K562 (cell line): ENCODE data around the gene KSR2. TPM values are rescaled to one million over a fixed set of nuclear protein-coding genes. Genes with fewer than 3 reads are reported as not detected.
A peak's percentile ranks its signal among the peaks of the same experiment; 100 is the strongest.

Experiments used
- BACH1 ChIP-seq: fragments of 200-800 bp; sonication (Bioruptor generic); IDR thresholded peaks from 2 replicates; pipeline ENCODE4 v1.6.1; 2016; ENCODE audit warnings: missing genetic modification characterization, missing compliant biosample characterization
- CBX1 ChIP-seq: sonication (generic); IDR thresholded peaks from 2 replicates; pipeline ENCODE4 v1.6.1; 2016; ENCODE audit warnings: antibody characterized with exemption, low read depth, mild to moderate bottlenecking
- GABPA ChIP-seq: fragments of 200-800 bp; sonication (Bioruptor generic); conservative IDR thresholded peaks from 2 replicates; pipeline ENCODE4 v1.6.1; 2016; ENCODE audit warnings: low read depth, missing genetic modification characterization, missing compliant biosample characterization
- GATAD2A ChIP-seq: fragments of 450-650 bp; IDR thresholded peaks from 2 replicates; pipeline ENCODE4 v1.6.1; 2017
- LCOR ChIP-seq: sonication (generic); formaldehyde crosslinking; IDR thresholded peaks from 2 replicates; pipeline ENCODE4 v1.8.0; 2022; ENCODE audit warnings: mild to moderate bottlenecking, missing genetic modification reagents
- PCBP1 ChIP-seq: fragments of 200-400 bp; formaldehyde crosslinking; IDR thresholded peaks from 2 replicates; pipeline ENCODE4 v1.6.1; 2018; ENCODE audit warnings: mild to moderate bottlenecking, low read depth, low read length; ENCODE audit not compliant: poor library complexity, severe bottlenecking
- RUNX1 ChIP-seq: sonication (generic); IDR thresholded peaks from 2 replicates; pipeline ENCODE4 v1.6.1; 2016; ENCODE audit warnings: antibody characterized with exemption, low read depth
- XRCC3 ChIP-seq: fragments of 450-650 bp; IDR thresholded peaks from 2 replicates; pipeline ENCODE4 v1.6.1; 2017; ENCODE audit warnings: mild to moderate bottlenecking, moderate library complexity
- ZFPM2 ChIP-seq: fragments of 250-450 bp; sonication (Bioruptor Pico); IDR thresholded peaks from 2 replicates; pipeline ENCODE4 v1.5.1; 2022; ENCODE audit warnings: mild to moderate bottlenecking
- polyA plus RNA-seq, 8 experiments: library from polyadenylated mRNA; depleted of rRNA in 4 of 8; stranded (reverse) in 5 of 8; unstranded in 3 of 8; fragments of >200 nt; fragmentation: Nextera tagmentation in 2 of 8; fragmentation: Illumina TruSeq in 1 of 8; extraction: Ambion mirVana in 2 of 8; extraction: Trizol in 1 of 8; gene quantifications; 2 replicates each; pipeline versions ENCODE4 v1.2.1 to v1.2.3, GENCODE V29; 2011 to 2014; ENCODE audit warnings: inconsistent platforms in 1 of 8, missing spikeins in 1 of 8
- total RNA-seq, 7 experiments: library from RNA; depleted of rRNA in 6 of 7; stranded (reverse); fragments of >200 nt in 6 of 7; fragmentation: Illumina TruSeq in 2 of 7; extraction: Trizol in 2 of 7; gene quantifications; 2 replicates each; pipeline versions ENCODE4 v1.2.1 to v1.2.3, GENCODE V29; 2011 to 2021; ENCODE audit warnings: low replicate concordance in 1 of 7
- TF ChIP-seq, protein P1 (sequence below), 2 experiments: fragments of 450-650 bp; formaldehyde crosslinking in 1 of 2; IDR thresholded peaks; 2 replicates each; pipeline versions ENCODE4 v1.4.0 to v1.6.1; 2014 to 2020; ENCODE audit warnings: mild to moderate bottlenecking in 2 of 2, borderline replicate concordance in 1 of 2, low read depth in 1 of 2
- TF ChIP-seq, protein P2 (sequence below): sonication (generic); IDR thresholded peaks from 2 replicates; pipeline ENCODE4 v1.6.1; 2016
- TF ChIP-seq, protein P3 (sequence below): sonication (generic); formaldehyde crosslinking; IDR thresholded peaks from 2 replicates; pipeline ENCODE4 v1.5.0; 2020; ENCODE audit warnings: missing genetic modification reagents
- TF ChIP-seq, protein P4 (sequence below): fragments of 450-650 bp; IDR thresholded peaks from 2 replicates; pipeline ENCODE4 v1.6.1; 2016; ENCODE audit warnings: missing biosample characterization, missing genetic modification characterization

KSR2 gene
- total and polyA plus RNA-seq, 9 of the 15 experiments (the other 6 are each of a cell fraction or from before 2014, with no cell fraction given) = not detected

DNA sequence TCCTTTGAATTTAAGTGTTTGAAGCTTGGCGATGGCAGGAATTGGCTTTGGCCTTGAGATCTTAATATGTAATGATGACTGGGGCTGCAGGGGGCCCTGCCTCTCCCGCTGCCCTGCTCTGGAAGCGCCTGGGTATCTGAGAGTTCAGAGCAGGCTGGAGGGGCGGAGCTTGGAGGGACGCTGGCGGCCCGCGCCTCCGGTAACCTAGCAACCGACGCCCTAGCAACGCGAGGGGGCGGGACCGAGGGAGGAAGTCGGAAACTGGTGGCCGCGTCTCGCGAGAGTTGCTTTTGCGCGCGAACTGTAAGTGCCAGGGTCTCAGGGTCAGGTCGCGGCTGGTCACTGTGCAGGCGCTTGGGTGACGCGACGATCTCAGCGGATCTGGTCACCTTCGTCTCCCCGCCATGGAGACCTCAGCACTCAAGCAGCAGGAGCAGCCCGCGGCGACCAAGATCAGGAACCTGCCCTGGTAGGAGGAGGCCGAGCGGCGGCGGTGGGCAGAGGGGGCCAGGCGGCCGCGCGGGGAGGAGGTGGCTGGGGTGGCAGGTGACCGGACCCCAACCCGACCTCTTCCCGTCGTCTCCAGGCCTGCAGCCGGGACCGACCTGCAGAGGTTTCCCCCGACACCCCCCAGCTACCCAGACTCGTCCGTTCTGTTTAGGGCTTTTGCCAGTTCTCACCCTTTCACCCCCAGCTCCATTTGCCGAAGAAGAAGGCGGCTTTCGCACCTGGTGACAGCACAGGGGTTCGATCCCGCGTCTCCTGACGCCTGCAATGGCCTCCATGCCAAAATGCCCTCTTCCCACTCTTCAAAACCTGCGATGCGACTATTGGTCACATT, 47.9 kb upstream of the KSR2 start, which contains the start of gene RFC5 (continued):
- TF ChIP-seq, protein P1, sequence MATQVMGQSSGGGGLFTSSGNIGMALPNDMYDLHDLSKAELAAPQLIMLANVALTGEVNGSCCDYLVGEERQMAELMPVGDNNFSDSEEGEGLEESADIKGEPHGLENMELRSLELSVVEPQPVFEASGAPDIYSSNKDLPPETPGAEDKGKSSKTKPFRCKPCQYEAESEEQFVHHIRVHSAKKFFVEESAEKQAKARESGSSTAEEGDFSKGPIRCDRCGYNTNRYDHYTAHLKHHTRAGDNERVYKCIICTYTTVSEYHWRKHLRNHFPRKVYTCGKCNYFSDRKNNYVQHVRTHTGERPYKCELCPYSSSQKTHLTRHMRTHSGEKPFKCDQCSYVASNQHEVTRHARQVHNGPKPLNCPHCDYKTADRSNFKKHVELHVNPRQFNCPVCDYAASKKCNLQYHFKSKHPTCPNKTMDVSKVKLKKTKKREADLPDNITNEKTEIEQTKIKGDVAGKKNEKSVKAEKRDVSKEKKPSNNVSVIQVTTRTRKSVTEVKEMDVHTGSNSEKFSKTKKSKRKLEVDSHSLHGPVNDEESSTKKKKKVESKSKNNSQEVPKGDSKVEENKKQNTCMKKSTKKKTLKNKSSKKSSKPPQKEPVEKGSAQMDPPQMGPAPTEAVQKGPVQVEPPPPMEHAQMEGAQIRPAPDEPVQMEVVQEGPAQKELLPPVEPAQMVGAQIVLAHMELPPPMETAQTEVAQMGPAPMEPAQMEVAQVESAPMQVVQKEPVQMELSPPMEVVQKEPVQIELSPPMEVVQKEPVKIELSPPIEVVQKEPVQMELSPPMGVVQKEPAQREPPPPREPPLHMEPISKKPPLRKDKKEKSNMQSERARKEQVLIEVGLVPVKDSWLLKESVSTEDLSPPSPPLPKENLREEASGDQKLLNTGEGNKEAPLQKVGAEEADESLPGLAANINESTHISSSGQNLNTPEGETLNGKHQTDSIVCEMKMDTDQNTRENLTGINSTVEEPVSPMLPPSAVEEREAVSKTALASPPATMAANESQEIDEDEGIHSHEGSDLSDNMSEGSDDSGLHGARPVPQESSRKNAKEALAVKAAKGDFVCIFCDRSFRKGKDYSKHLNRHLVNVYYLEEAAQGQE (IDR thresholded peaks at IDR 0.05; ENCODE audit: borderline replicate concordance) = no peak
- TF ChIP-seq, protein P1 (CRISPR knock-in tag; IDR thresholded peaks at IDR 0.05; ENCODE audit: low read depth) = no peak
- TF ChIP-seq, protein P2, sequence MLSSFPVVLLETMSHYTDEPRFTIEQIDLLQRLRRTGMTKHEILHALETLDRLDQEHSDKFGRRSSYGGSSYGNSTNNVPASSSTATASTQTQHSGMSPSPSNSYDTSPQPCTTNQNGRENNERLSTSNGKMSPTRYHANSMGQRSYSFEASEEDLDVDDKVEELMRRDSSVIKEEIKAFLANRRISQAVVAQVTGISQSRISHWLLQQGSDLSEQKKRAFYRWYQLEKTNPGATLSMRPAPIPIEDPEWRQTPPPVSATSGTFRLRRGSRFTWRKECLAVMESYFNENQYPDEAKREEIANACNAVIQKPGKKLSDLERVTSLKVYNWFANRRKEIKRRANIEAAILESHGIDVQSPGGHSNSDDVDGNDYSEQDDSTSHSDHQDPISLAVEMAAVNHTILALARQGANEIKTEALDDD = peak; percentile 55; the same call in 1 of the 2 replicates
- TF ChIP-seq, protein P3, sequence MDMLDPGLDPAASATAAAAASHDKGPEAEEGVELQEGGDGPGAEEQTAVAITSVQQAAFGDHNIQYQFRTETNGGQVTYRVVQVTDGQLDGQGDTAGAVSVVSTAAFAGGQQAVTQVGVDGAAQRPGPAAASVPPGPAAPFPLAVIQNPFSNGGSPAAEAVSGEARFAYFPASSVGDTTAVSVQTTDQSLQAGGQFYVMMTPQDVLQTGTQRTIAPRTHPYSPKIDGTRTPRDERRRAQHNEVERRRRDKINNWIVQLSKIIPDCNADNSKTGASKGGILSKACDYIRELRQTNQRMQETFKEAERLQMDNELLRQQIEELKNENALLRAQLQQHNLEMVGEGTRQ (CRISPR knock-in tag) = no peak
- no peak for TF ChIP-seq ZFPM2 (CRISPR knock-in tag)
- TF ChIP-seq PCBP1 = peak; percentile 35
- 0 out of 2 replicates have a peak, but pooled peaks have one; percentile 45 for TF ChIP-seq RUNX1
- no peak for TF ChIP-seq BACH1
- TF ChIP-seq XRCC3 = no peak
- TF ChIP-seq, protein P4, sequence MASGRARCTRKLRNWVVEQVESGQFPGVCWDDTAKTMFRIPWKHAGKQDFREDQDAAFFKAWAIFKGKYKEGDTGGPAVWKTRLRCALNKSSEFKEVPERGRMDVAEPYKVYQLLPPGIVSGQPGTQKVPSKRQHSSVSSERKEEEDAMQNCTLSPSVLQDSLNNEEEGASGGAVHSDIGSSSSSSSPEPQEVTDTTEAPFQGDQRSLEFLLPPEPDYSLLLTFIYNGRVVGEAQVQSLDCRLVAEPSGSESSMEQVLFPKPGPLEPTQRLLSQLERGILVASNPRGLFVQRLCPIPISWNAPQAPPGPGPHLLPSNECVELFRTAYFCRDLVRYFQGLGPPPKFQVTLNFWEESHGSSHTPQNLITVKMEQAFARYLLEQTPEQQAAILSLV (tag) = no peak
- peak; percentile 58; the same call in 1 of the 2 replicates for TF ChIP-seq CBX1
- TF ChIP-seq LCOR (CRISPR knock-in tag) = no peak
- TF ChIP-seq GATAD2A = no peak
- TF ChIP-seq GABPA (tag) = peak; percentile 84
